Coronary artery (tissue), 2 donors: ENCODE data around the gene EXOC8.

Source experiments
- DNase-seq: peaks from one replicate; pipeline ENCODE4 v3.0.0-alpha.2; 2017; ENCODE audit warnings: low spot score
- H3K27ac ChIP-seq, 2 donors: fragments of 200-600 bp; sonication (generic); one replicate each; pipeline ENCODE4 v1.5.1; 2016 to 2019
- H3K4me3 ChIP-seq: fragments of 200-600 bp; sonication (generic); 2 replicates; pipeline ENCODE4 v1.5.1; 2016; ENCODE audit warnings: mild to moderate bottlenecking, moderate library complexity
- CTCF ChIP-seq: fragments of 200-600 bp; sonication (generic); IDR thresholded peaks from one replicate; pipeline ENCODE4 v1.5.1; 2019; ENCODE audit warnings: antibody characterized with exemption

EXOC8 gene

GRCh38 chr1:231363624-231364023, 26.0 kb upstream of the EXOC8 start:
- Histone ChIP-seq H3K4me3 (no peak overlapping the region), H3K27ac (no peak overlapping the region)
- DNase-seq, result no peak
- TF ChIP-seq CTCF, result no peak

GRCh38 chr1:231362325-231362724, 24.7 kb upstream of the EXOC8 start:
- Histone ChIP-seq H3K27ac (no peak overlapping the region), H3K4me3 (no peak overlapping the region)
- no peak for TF ChIP-seq CTCF
- no peak for DNase-seq

GRCh38 chr1:231359113-231359512, 21.5 kb upstream of the EXOC8 start:
- no peak overlapping the region for H3K27ac ChIP-seq
- no peak for DNase-seq
- H3K4me3 ChIP-seq, result no peak overlapping the region
- TF ChIP-seq CTCF, result no peak

GRCh38 chr1:231357831-231358354, 20.2 kb upstream of the EXOC8 start:
- peak overlapping the region in 1 of 2 donors; percentile 18 for H3K27ac ChIP-seq
- no peak overlapping the region for H3K4me3 ChIP-seq
- DNase-seq, result no peak

GRCh38 chr1:231357187-231357772, 19.6 kb upstream of the EXOC8 start:
- no peak overlapping the region for H3K27ac ChIP-seq
- DNase-seq, result no peak
- no peak for TF ChIP-seq CTCF
- H3K4me3 ChIP-seq, result no peak overlapping the region

More at GRCh38 chr1:231357831-231358354, 20.2 kb upstream of the EXOC8 start:
- TF ChIP-seq CTCF, result peak; percentile 63

- DNase-seq, result no peak
Measured at GRCh38 chr1:231355171-231355570, 17.5 kb upstream of the EXOC8 start.

More at GRCh38 chr1:231355171-231355570, 17.5 kb upstream of the EXOC8 start:
- no peak overlapping the region for H3K4me3 ChIP-seq
- no peak overlapping the region for H3K27ac ChIP-seq
- no peak for TF ChIP-seq CTCF
